Gastrocnemius medialis (tissue), 4 donors: Measurements from ENCODE around the gene PPP1R16B.

Experiments
- CTCF ChIP-seq, 5 experiments: fragments of 450-650 bp in 3 of 5; fragments of 200-600 bp in 2 of 5; sonication (generic) in 2 of 5; IDR thresholded peaks in 4 of 5; conservative IDR thresholded peaks in 1 of 5; 1 replicate in 4 of 5; 2 replicates in 1 of 5; pipeline ENCODE4 v1.5.1; 2016 to 2019; ENCODE audit warnings: antibody characterized with exemption in 5 of 5, mild to moderate bottlenecking in 3 of 5, moderate library complexity in 3 of 5
- POLR2A ChIP-seq, 2 donors: fragments of 450-650 bp; IDR thresholded peaks; one replicate each; pipeline ENCODE4 v1.6.1; 2017; ENCODE audit warnings: antibody characterized with exemption in 2 of 2, mild to moderate bottlenecking in 2 of 2, moderate library complexity in 2 of 2

DNA sequence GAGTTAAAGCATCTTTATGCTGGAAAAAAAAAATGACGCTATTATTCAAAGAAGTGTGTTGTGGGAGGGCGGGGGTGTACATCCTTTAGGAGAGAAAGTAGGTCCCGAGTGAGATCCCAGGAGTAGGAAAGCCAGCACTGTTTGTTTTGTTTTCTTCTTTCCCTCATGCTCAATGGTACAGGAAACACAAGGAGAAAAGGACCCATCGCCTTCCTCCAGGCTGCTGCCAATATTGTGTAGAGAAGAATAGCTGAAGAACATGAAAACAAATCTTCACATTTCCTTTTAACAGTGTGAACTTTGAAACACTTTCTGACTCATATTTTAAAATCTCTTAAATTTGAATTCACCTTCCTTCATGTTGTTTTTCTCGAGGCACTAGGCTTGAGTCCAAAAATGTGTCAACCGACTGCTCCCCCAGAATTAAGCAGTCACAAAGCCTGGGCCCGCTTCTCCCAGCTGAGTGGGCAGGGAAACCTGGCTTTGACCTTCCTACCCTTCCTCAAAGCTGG lies 22.3 kb downstream of the PPP1R16B start:
- TF ChIP-seq CTCF (IDR thresholded peaks at IDR 0.05 in 4 of 5, conservative IDR thresholded peaks at IDR 0.05 in 1 of 5), result no peak
- TF ChIP-seq POLR2A (IDR thresholded peaks at IDR 0.05), result no peak
